Cardiac fibroblast (primary cell): Measurements from ENCODE around the gene RNU7-1.

Experiments used
- DNase-seq, 2 donors: peaks; one replicate each; pipeline versions ENCODE4 v3.0.0 to v3.0.0-alpha.2; 2010; ENCODE audit warnings: low read depth in 2 of 2
- H3K4me3 ChIP-seq, 2 donors: replicated peaks in 1 of 2; 1 replicate in 1 of 2; 2 replicates in 1 of 2; pipeline ENCODE4 v1.5.1; 2011; ENCODE audit warnings: low read depth in 2 of 2, low read length in 2 of 2, mild to moderate bottlenecking in 2 of 2, moderate library complexity in 1 of 2
- CTCF ChIP-seq: IDR thresholded peaks from one replicate; pipeline ENCODE4 v1.5.1; 2011; ENCODE audit warnings: low read depth, mild to moderate bottlenecking, low read length, inconsistent platforms

Gene RNU7-1

GRCh38 chr12:6951551-6952120, 8.0 kb downstream of the RNU7-1 start:
- DNase-seq = no peak
- TF ChIP-seq CTCF = no peak
- no peak overlapping the region for H3K4me3 ChIP-seq

- no peak overlapping the region for H3K4me3 ChIP-seq
- DNase-seq = no peak
- TF ChIP-seq CTCF = no peak
Observed at GRCh38 chr12:6952121-6952862, 8.7 kb downstream of the RNU7-1 start.

GRCh38 chr12:6952863-6953441, 9.3 kb downstream of the RNU7-1 start:
- no peak for TF ChIP-seq CTCF
- no peak for DNase-seq
- no peak overlapping the region for H3K4me3 ChIP-seq

- no peak for TF ChIP-seq CTCF
- H3K4me3 ChIP-seq = no peak overlapping the region
- DNase-seq = peak; percentile 47 to 68
Observed at GRCh38 chr12:6953442-6954315, 10.1 kb downstream of the RNU7-1 start.

- H3K4me3 ChIP-seq = no peak overlapping the region
- no peak for TF ChIP-seq CTCF
- DNase-seq = no peak
Observed at GRCh38 chr12:6954316-6955107, 10.9 kb downstream of the RNU7-1 start.
